ENCODE measurements around the gene LRRTM3.

LRRTM3 gene

GRCh38 chr10:66925896-66926715 lies at the start of gene LRRTM3:
Gene LRRTM3 (plus strand): TSS chr10:66926036.
- peak; percentile 85 for DNase-seq

GRCh38 chr10:66877361-66877760 lies 48.5 kb upstream of the LRRTM3 start:
- no peak for DNase-seq

- DNase-seq, result no peak
These were observed 45.5 kb upstream of the LRRTM3 start for GRCh38 chr10:66880292-66880691.

- no peak for DNase-seq
These were observed 45.0 kb upstream of the LRRTM3 start for GRCh38 chr10:66880826-66881225.

DNA sequence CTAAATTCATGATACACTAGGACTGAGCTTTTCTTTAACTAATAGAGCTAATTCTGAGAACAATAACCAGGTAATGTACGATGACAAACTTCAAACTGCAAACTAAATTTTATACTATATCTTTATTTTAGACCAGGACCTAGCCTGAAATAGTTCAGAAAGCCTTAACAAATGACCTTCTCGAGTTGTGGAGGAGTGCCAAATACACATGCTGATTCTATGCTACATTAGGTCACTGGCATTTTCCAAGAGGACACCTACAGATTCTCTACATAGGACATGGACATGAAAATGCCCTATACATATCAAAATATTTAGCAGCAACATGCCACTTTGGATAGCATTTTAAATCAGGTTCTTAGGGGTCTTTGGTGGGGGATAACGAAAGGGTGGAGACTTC lies 44.0 kb upstream of the LRRTM3 start:
- DNase-seq, result no peak

DNA sequence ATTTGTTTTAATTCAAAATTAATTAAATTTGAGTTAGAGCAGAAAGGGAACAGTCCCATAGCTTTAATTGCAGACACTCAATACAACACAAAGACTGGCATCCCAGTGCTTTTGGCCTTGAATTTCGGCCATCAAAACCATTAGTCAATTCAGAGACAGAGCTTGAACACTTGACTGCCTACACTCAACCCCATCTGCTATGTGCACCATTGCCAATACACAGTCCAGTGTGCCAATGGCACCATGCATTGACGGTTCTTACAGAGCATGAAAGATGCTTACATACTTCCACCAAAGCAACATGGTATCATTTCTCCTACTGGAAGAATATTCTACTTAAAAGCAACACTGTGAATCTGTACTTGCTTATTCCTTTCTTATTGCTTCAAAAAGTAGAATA lies 43.6 kb upstream of the LRRTM3 start:
- no peak for DNase-seq

DNA sequence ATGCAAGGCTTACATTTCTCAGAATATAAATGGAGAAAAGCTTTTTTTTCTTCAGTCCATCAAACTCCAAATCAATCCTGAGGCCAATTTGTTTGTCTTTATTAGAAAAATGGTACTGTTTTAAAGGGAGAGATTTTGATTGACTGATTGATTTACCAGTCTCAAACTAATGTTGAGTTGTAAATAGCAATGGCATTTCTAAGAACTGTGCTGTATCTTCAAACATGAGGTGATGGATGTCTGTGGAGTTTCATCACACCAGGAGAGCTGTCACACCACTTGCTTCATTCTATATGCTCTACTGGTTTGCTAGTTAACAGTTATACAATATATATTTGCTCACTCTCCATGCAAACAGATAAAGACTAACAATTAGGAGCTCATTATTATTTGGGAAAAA lies 39.0 kb upstream of the LRRTM3 start:
- DNase-seq, result no peak

- DNase-seq, result no peak
These were observed 37.6 kb upstream of the LRRTM3 start for GRCh38 chr10:66888237-66888636.

- no peak for DNase-seq
These were observed 33.0 kb upstream of the LRRTM3 start for GRCh38 chr10:66892871-66893270.

- DNase-seq, result no peak
These were observed 15.2 kb upstream of the LRRTM3 start for GRCh38 chr10:66910671-66911070.

DNA sequence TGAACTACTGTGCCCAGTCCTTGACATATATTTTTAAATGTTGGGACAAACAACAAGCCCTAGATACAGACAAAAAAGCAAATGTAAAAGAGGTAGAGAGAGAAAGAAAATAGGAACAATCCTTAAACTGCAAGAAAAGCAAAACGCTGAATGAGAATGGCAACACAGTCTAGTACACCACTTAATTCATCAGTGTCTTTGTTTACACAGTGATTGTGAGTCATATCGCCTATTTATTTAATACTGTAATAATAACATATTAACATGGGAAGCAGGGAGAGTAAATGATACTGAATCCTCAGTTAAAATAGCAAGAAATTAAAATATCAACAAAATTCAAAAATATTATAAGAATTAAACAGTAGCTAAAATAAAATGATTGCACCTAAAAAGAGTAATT lies 9.8 kb upstream of the LRRTM3 start:
- no peak for DNase-seq

DNA sequence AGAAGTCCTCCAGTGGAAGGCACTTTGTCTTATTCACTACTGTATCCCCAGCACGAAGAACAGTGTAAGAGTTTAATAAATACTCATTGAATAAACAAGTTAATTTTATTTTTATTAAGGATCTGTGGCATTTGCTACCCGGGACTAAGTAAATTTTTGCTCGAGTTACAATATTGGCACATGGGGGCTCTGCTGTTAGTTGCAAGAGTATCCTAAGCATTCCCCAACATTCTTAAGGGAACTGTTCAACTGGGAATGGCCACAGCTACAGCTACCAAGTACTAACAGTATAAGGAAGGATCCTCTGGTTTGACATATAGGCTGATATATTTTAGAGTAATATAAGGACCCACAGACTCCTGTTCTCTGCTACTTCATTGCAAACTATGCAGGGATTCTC lies 8.7 kb upstream of the LRRTM3 start:
- DNase-seq, result no peak

DNA sequence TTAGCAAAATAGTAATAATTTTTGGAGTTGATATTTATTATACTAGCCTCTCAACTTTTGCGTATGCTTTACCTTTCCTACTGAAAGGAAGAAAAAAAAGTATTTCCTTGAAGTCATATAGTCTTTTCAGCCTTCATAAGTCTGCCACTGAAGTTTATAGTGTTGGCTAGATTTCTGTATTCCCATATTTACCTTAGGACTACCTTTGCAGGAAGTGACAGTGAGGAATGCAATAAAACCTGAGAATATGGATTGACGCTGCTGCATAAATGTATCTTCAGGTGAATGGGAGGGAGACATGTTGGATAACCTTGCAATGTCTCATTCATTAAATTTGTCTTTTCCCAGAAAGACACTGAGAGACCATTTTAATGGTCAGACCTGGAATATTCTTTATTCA lies 6.6 kb upstream of the LRRTM3 start:
- no peak for DNase-seq

DNA sequence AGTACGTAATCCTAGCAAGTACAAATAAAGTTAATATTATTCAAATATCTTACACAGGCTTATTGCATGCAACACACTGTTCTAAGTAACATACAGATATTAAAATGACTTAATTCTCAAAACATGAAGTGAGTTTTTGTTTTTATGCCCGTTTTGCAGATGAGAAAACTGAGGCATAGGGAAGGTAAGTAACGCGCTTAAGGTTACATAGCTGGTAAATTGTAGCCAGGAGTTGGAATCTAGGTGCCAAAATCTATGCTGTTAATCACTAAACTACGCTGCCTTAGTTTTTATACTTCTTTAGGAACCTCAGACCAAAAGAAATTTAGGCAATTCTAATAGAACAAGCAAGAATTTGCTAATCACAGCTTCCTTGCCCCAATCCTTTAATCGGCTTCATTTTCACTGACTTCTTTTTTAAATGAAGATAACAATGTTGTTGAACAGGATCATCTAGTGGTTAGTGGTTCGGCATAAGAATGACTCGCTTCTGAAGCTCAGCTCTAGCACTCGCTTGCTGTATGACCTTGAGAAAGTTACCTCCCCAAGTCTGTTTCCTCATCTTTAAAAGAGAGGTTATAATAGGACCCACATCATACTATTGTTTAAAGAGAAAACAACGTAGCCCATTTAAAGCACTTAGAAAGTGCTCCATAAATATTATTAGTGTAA lies 1.0 kb upstream of the LRRTM3 start:
- DNase-seq, result no peak

GRCh38 chr10:66925373-66925772 lies 463 bp upstream of the LRRTM3 start:
- no peak for DNase-seq

GRCh38 chr10:66926841-66927240 lies 1.0 kb downstream of the LRRTM3 start:
- DNase-seq, result no peak

GRCh38 chr10:66927251-66927935 lies 1.6 kb downstream of the LRRTM3 start:
- no peak for DNase-seq

GRCh38 chr10:66927971-66928770 lies 2.3 kb downstream of the LRRTM3 start:
- peak; percentile 68 for DNase-seq

DNA sequence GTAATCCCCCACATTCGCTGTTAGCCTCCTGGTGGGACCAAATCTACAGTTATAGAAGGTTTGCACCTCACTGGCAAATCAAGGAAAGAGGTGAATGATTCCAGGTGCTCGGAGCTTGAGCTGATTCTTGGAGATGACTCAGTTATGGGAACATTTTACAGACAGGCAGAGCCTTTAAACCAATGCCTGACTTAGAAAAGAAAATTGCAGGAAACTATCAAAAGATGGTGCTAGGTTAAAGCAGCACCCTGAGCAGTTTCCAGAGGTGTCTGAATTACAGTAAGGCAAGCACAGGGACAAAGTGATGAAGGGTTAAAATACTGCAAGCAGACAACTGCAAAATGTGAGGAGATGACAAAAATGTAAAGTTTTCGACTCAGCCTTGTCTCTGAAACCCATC lies 2.9 kb downstream of the LRRTM3 start:
- DNase-seq, result no peak

DNA sequence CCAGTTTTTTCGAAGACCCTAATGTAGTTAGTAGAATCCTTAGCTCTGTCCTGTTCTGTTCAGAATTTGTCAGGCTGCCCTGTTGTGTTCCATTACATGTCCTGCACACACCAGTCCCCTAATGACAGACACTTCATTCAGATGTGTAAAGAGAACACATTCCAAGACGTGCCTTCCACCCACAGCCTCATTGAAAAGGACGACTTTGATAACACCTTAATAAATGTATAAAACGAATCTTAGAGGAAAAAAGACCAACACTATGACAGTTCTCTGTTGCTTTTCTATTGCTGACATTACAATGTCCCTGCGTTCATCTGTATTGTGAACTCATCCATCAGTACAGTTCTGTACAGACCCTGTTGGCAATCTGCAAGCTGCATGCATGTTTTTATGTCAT lies 3.5 kb downstream of the LRRTM3 start:
- no peak for DNase-seq

DNA sequence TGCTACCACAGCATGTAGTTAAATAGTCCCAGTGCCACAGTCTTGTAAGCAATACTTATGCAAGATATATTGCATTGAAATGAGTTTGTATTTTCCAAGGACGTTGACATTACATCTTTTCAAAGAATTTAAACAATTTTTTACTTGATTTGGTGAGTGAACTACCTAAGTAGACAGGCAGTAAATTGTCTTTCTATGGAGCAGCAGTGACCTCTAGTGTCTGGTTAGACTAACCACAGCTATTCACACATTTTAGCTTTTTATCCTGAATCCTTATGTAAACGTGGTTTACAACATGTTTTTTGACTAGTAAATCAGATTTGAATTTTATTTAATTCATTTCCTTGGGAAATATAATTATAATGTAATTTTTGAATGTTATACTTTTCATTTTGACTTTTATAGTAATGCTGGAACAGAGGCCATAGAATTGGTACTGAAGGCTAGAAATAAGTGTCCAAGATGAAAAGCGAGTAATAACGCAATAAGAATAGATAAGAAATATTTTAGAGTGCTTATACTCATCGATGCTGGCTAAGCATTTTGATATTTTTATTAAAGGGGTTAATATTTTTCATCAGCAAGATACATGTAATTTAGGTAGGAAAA lies 5.6 kb downstream of the LRRTM3 start:
- no peak for DNase-seq

DNA sequence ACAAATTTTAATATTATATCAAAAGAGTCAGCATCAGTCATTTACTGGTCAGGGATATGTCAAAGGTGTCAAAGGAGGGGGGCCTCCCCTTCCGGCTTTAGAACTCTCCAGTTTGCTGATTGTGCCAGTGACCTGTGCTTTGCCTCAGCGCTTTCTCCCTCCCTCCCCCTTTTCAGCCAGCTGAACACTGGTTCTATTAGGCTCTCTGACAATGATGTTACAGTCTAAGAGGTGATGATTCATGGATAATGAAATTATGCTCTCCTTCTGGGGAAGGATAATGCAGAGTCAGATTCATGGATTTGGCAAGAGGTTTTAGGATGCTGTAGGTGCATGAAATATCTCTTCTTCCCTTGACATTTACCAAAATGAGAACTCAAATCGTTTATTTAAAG lies 6.1 kb downstream of the LRRTM3 start:
- DNase-seq, result no peak

GRCh38 chr10:66934711-66935110 lies 8.9 kb downstream of the LRRTM3 start:
- no peak for DNase-seq

Measured in islet precursor cell (in vitro differentiated cells).